WTC11 (cell line): Measurements from ENCODE around the gene BNIP2. TPM values are rescaled to one million over a fixed set of nuclear protein-coding genes. Genes with fewer than 3 reads are reported as not detected.

Experiments
- ATAC-seq: fragments of 200-7000 bp; cut with Tn5 transposase; 2 replicates; pipeline ENCODE4 v1.10.0; 2021; ENCODE audit warnings: mild to moderate bottlenecking, moderate library complexity
- CTCF ChIA-PET: fragments of 300-600 bp; sonication (Branson Sonifier 250); formaldehyde crosslinking; loops from one replicate; lab custom pipeline; 2021; ENCODE audit warnings: antibody characterized with exemption; lab: Charles Lee
- POLR2A ChIA-PET: fragments of 350-600 bp; sonication (Branson Sonifier 250); formaldehyde crosslinking; loops from one replicate; lab custom pipeline; 2021; ENCODE audit warnings: antibody characterized with exemption; lab: Charles Lee
- DNase-seq: peaks from one replicate; pipeline ENCODE4 v3.0.0; 2021; ENCODE audit warnings: low spot score
- H3K27ac Mint-ChIP-seq: 2 replicates; pipeline ENCODE4 v1.8.0; 2021; ENCODE audit warnings: mixed read lengths
- H3K27me3 Mint-ChIP-seq: 2 replicates; pipeline ENCODE4 v1.8.0; 2021; ENCODE audit warnings: low read depth, mild to moderate bottlenecking, moderate library complexity, mixed read lengths
- H3K36me3 Mint-ChIP-seq: 2 replicates; pipeline ENCODE4 v1.8.0; 2021; ENCODE audit warnings: mixed read lengths
- H3K4me1 Mint-ChIP-seq: 2 replicates; pipeline ENCODE4 v1.8.0; 2022; ENCODE audit warnings: mixed read lengths
- H3K4me3 Mint-ChIP-seq: 2 replicates; pipeline ENCODE4 v1.8.0; 2021; ENCODE audit warnings: mild to moderate bottlenecking, moderate library complexity, mixed read lengths
- H3K9me3 Mint-ChIP-seq: 2 replicates; pipeline ENCODE4 v1.8.0; 2021; ENCODE audit warnings: mixed read lengths
- ELF4 ChIP-seq: sonication (generic); formaldehyde crosslinking; IDR thresholded peaks from 2 replicates; pipeline ENCODE4 v1.8.1; 2022; ENCODE audit warnings: low read depth, mild to moderate bottlenecking, moderate library complexity, missing genetic modification reagents
- ESRRA ChIP-seq: sonication (generic); formaldehyde crosslinking; IDR thresholded peaks from 2 replicates; pipeline ENCODE4 v1.8.1; 2022; ENCODE audit warnings: mild to moderate bottlenecking, missing genetic modification reagents, borderline replicate concordance
- FOXJ3 ChIP-seq: sonication (generic); formaldehyde crosslinking; IDR thresholded peaks from 2 replicates; pipeline ENCODE4 v1.9.0; 2021; ENCODE audit warnings: missing genetic modification reagents, mild to moderate bottlenecking, borderline replicate concordance
- FOXK1 ChIP-seq: sonication (generic); formaldehyde crosslinking; IDR thresholded peaks from 2 replicates; pipeline ENCODE4 v1.8.0; 2022; ENCODE audit warnings: mild to moderate bottlenecking, moderate library complexity, missing genetic modification reagents
- FOXP1 ChIP-seq: sonication (generic); formaldehyde crosslinking; IDR thresholded peaks from 2 replicates; pipeline ENCODE4 v1.8.0; 2022; ENCODE audit warnings: missing genetic modification reagents, mild to moderate bottlenecking, moderate library complexity, borderline replicate concordance
- GABPB1 ChIP-seq: sonication (generic); formaldehyde crosslinking; IDR thresholded peaks from 2 replicates; pipeline ENCODE4 v1.8.1; 2023; ENCODE audit warnings: mild to moderate bottlenecking, missing genetic modification reagents
- JAZF1 ChIP-seq: fragments of 250-450 bp; sonication (Bioruptor Pico); IDR thresholded peaks from 2 replicates; pipeline ENCODE4 v1.9.0; 2021; ENCODE audit warnings: moderate library complexity, mild to moderate bottlenecking, inconsistent platforms
- JUN ChIP-seq: sonication (generic); formaldehyde crosslinking; IDR thresholded peaks from 2 replicates; pipeline ENCODE4 v1.8.0; 2023; ENCODE audit warnings: mild to moderate bottlenecking, missing genetic modification reagents
- NFATC4 ChIP-seq: fragments of 250-450 bp; sonication (Bioruptor Pico); IDR thresholded peaks from 2 replicates; pipeline ENCODE4 v1.9.0; 2021; ENCODE audit warnings: mild to moderate bottlenecking
- NFE2L1 ChIP-seq: sonication (generic); formaldehyde crosslinking; IDR thresholded peaks from 2 replicates; pipeline ENCODE4 v1.8.1; 2023; ENCODE audit warnings: missing genetic modification reagents
- ZNF396 ChIP-seq: fragments of 250-450 bp; sonication (Bioruptor Pico); IDR thresholded peaks from 2 replicates; pipeline ENCODE4 v1.8.0; 2021; ENCODE audit warnings: mild to moderate bottlenecking, moderate library complexity, borderline replicate concordance
- total RNA-seq: library from RNA; stranded (reverse); gene quantifications from 3 replicates; pipeline ENCODE4 v1.2.3, GENCODE V29; 2021
- TF ChIP-seq, protein P1 (sequence below): sonication (generic); formaldehyde crosslinking; conservative IDR thresholded peaks from 2 replicates; pipeline ENCODE4 v1.8.1; 2022; ENCODE audit warnings: mild to moderate bottlenecking, missing genetic modification reagents
- TF ChIP-seq, protein P2 (sequence below): sonication (generic); formaldehyde crosslinking; IDR thresholded peaks from 2 replicates; pipeline ENCODE4 v1.8.0; 2022; ENCODE audit warnings: mild to moderate bottlenecking, missing genetic modification reagents
- TF ChIP-seq, protein P3 (sequence below): sonication (generic); formaldehyde crosslinking; IDR thresholded peaks from 2 replicates; pipeline ENCODE4 v1.8.0; 2022; ENCODE audit warnings: mild to moderate bottlenecking, missing genetic modification reagents
- TF ChIP-seq, protein P4 (sequence below): sonication (generic); formaldehyde crosslinking; IDR thresholded peaks from 2 replicates; pipeline ENCODE4 v1.8.1; 2022; ENCODE audit warnings: missing genetic modification reagents, borderline replicate concordance
- TF ChIP-seq, protein P5 (sequence below): sonication (generic); formaldehyde crosslinking; IDR thresholded peaks from 2 replicates; pipeline ENCODE4 v1.8.1; 2022; ENCODE audit warnings: mild to moderate bottlenecking, moderate library complexity, missing genetic modification reagents
- TF ChIP-seq, protein P6 (sequence below): sonication (generic); formaldehyde crosslinking; IDR thresholded peaks from 2 replicates; pipeline ENCODE4 v1.8.1; 2023; ENCODE audit warnings: mild to moderate bottlenecking, moderate library complexity, missing genetic modification reagents
- TF ChIP-seq, protein P7 (sequence below): sonication (generic); formaldehyde crosslinking; IDR thresholded peaks from 2 replicates; pipeline ENCODE4 v1.8.1; 2023; ENCODE audit warnings: mild to moderate bottlenecking, missing genetic modification reagents
- TF ChIP-seq, protein P8 (sequence below): sonication (generic); formaldehyde crosslinking; IDR thresholded peaks from 2 replicates; pipeline ENCODE4 v1.8.0; 2023; ENCODE audit warnings: missing genetic modification reagents
- TF ChIP-seq, protein P9 (sequence below): fragments of 250-450 bp; sonication (Bioruptor Pico); conservative IDR thresholded peaks from 2 replicates; pipeline ENCODE4 v1.9.0; 2021; ENCODE audit warnings: mild to moderate bottlenecking

Gene BNIP2
- total RNA-seq, 1 experiment from 2014 or later: 40.3 TPM

DNA sequence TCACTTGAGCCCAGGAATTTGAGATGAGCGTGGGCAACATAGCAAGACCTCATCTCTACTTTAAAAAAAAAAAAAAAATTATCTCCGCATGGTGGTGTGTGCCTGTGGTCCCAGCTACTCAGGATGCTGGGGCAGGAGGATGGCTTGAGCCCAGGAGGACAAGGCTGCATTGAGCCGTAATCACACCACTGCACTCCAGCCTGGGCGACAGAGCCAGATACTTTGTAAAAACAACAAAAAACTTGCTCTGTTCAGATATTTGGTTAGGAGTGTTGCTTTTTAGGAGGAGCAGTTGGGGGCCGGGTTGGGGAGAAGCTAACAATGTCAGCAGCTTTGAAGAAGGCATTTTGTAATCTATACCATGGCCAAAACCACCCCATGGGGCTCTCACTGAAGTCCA is 73.5 kb downstream of the BNIP2 start:
- DNase-seq (no peak), ATAC-seq (no peak)
- Mint-ChIP-seq H3K4me3 (no peak overlapping the region), H3K9me3 (peaks cover 4% of the 10 kb centered on the region), H3K4me1 (no peaks in the 10 kb centered on the region; the same call in 1 of the 2 replicates), H3K36me3 (peaks cover 2% of the 10 kb centered on the region; the same call in 1 of the 2 replicates), H3K27ac (no peak overlapping the region), H3K27me3 (peaks cover 17% of the 10 kb centered on the region)
- TF ChIP-seq, protein P1, sequence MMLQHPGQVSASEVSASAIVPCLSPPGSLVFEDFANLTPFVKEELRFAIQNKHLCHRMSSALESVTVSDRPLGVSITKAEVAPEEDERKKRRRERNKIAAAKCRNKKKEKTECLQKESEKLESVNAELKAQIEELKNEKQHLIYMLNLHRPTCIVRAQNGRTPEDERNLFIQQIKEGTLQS (CRISPR knock-in tag): no peak
- TF ChIP-seq FOXP1 (CRISPR knock-in tag): no peak
- no peak for TF ChIP-seq NFATC4 (CRISPR knock-in tag)
- no peak for TF ChIP-seq ESRRA
- no peak for TF ChIP-seq JAZF1
- TF ChIP-seq JUN (CRISPR knock-in tag): no peak
- TF ChIP-seq, protein P2, sequence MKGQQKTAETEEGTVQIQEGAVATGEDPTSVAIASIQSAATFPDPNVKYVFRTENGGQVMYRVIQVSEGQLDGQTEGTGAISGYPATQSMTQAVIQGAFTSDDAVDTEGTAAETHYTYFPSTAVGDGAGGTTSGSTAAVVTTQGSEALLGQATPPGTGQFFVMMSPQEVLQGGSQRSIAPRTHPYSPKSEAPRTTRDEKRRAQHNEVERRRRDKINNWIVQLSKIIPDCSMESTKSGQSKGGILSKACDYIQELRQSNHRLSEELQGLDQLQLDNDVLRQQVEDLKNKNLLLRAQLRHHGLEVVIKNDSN (CRISPR knock-in tag): no peak
- TF ChIP-seq, protein P3, sequence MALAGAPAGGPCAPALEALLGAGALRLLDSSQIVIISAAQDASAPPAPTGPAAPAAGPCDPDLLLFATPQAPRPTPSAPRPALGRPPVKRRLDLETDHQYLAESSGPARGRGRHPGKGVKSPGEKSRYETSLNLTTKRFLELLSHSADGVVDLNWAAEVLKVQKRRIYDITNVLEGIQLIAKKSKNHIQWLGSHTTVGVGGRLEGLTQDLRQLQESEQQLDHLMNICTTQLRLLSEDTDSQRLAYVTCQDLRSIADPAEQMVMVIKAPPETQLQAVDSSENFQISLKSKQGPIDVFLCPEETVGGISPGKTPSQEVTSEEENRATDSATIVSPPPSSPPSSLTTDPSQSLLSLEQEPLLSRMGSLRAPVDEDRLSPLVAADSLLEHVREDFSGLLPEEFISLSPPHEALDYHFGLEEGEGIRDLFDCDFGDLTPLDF: no peak
- TF ChIP-seq, protein P4, sequence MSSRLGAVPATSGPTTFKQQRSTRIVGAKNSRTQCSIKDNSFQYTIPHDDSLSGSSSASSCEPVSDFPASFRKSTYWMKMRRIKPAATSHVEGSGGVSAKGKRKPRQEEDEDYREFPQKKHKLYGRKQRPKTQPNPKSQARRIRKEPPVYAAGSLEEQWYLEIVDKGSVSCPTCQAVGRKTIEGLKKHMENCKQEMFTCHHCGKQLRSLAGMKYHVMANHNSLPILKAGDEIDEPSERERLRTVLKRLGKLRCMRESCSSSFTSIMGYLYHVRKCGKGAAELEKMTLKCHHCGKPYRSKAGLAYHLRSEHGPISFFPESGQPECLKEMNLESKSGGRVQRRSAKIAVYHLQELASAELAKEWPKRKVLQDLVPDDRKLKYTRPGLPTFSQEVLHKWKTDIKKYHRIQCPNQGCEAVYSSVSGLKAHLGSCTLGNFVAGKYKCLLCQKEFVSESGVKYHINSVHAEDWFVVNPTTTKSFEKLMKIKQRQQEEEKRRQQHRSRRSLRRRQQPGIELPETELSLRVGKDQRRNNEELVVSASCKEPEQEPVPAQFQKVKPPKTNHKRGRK (CRISPR knock-in tag): no peak
- no peak for TF ChIP-seq NFE2L1 (CRISPR knock-in tag)
- CTCF ChIA-PET: interaction anchor here (0.9 to 2.9 kb wide), 3 partner anchors 14 to 87 kb away, joined by 3 to 15 read pairs (median 12); no protein-coding TSS in a partner anchor
- POLR2A ChIA-PET: no interaction called here

DNA sequence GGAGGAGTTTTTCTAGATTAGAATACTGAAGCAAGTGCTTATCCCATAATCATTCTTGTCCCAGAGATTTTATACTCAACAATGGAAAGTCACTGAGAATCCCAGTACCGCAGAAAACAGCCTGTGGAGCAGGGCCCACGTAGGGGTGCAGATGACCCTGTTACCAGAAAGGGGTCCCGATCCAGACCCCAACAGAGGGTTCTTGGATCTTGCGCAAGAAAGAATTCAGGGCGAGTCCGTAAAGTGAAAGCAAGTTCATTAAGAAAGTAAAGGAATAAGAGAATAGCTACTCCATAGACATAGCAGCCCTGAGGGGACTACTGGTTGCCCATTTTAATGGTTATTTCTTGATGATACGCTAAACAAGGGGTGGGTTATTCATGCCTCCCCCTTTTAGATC is 75.0 kb downstream of the BNIP2 start:
- H3K27ac Mint-ChIP-seq: no peak overlapping the region
- peaks cover 6% of the 10 kb centered on the region for H3K4me1 Mint-ChIP-seq
- H3K4me3 Mint-ChIP-seq: no peak overlapping the region
- ChIA-PET CTCF (interaction anchor here (2.9 kb wide), 1 partner anchor 85 kb away, joined by 14 read pairs; no protein-coding TSS in a partner anchor), POLR2A (no interaction called here)
- H3K27me3 Mint-ChIP-seq: peaks cover 17% of the 10 kb centered on the region
- peaks cover 8% of the 10 kb centered on the region for H3K9me3 Mint-ChIP-seq
- DNase-seq: no peak
- ATAC-seq: no peak
- peaks cover 2% of the 10 kb centered on the region; the same call in 1 of the 2 replicates for H3K36me3 Mint-ChIP-seq
- TF ChIP-seq, protein P5, sequence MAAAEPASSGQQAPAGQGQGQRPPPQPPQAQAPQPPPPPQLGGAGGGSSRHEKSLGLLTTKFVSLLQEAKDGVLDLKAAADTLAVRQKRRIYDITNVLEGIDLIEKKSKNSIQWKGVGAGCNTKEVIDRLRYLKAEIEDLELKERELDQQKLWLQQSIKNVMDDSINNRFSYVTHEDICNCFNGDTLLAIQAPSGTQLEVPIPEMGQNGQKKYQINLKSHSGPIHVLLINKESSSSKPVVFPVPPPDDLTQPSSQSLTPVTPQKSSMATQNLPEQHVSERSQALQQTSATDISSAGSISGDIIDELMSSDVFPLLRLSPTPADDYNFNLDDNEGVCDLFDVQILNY: no peak
- TF ChIP-seq FOXJ3 (CRISPR knock-in tag) (no peak), ESRRA (no peak), FOXK1 (no peak), ZNF396 (CRISPR knock-in tag) (no peak), ELF4 (CRISPR knock-in tag) (no peak), FOXP1 (CRISPR knock-in tag) (no peak), GABPB1 (CRISPR knock-in tag) (no peak)
- TF ChIP-seq, protein P6, sequence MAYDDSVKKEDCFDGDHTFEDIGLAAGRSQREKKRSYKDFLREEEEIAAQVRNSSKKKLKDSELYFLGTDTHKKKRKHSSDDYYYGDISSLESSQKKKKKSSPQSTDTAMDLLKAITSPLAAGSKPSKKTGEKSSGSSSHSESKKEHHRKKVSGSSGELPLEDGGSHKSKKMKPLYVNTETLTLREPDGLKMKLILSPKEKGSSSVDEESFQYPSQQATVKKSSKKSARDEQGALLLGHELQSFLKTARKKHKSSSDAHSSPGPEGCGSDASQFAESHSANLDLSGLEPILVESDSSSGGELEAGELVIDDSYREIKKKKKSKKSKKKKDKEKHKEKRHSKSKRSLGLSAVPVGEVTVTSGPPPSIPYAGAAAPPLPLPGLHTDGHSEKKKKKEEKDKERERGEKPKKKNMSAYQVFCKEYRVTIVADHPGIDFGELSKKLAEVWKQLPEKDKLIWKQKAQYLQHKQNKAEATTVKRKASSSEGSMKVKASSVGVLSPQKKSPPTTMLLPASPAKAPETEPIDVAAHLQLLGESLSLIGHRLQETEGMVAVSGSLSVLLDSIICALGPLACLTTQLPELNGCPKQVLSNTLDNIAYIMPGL: no peak
- TF ChIP-seq, protein P7, sequence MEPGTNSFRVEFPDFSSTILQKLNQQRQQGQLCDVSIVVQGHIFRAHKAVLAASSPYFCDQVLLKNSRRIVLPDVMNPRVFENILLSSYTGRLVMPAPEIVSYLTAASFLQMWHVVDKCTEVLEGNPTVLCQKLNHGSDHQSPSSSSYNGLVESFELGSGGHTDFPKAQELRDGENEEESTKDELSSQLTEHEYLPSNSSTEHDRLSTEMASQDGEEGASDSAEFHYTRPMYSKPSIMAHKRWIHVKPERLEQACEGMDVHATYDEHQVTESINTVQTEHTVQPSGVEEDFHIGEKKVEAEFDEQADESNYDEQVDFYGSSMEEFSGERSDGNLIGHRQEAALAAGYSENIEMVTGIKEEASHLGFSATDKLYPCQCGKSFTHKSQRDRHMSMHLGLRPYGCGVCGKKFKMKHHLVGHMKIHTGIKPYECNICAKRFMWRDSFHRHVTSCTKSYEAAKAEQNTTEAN (CRISPR knock-in tag): no peak
- TF ChIP-seq, protein P8, sequence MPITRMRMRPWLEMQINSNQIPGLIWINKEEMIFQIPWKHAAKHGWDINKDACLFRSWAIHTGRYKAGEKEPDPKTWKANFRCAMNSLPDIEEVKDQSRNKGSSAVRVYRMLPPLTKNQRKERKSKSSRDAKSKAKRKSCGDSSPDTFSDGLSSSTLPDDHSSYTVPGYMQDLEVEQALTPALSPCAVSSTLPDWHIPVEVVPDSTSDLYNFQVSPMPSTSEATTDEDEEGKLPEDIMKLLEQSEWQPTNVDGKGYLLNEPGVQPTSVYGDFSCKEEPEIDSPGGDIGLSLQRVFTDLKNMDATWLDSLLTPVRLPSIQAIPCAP (CRISPR knock-in tag): no peak
- TF ChIP-seq, protein P9, sequence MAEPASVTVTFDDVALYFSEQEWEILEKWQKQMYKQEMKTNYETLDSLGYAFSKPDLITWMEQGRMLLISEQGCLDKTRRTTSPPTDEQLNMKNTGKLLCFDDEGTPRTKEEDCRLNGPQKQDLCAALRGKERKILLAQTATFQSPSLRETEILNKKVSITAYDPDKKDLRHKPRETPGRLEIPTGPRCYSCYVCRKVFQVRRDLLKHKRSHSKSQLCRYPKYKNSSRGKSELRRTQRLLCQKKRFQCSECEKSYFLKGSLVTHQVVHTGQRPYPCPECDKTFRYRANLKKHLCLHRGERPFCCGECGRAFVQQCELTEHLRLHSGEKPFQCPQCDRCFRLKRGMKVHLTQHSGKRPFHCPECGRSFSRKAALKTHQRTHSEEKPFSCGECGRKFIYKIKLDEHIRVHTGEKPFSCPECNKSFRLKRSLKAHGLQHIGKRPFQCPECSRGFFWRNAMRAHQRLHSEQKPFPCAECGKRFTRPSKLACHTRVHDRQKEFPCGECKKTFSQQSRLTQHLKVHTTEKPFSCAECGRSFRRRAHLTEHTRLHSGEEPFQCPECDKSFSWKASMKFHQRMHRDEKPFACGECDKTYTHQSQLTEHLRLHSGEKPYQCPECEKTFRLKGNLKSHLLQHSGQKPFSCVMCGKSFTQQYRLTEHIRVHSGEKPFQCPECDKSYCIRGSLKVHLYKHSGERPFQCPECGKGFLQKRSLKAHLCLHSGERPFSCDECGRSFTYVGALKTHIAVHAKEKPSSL (CRISPR knock-in tag): no peak
